GM18870 (cell line): ENCODE data around the gene SRMS.

Experiments
- ATAC-seq: cut with Tn5 transposase; IDR thresholded peaks from one replicate; pipeline ENCODE4 v1.9.1; 2021; ENCODE audit warnings: moderate library complexity; ENCODE audit not compliant: unreplicated experiment

Gene SRMS

GRCh38 chr20:63503524-63503923 is 44.0 kb downstream of the SRMS start:
- ATAC-seq: no peak

DNA sequence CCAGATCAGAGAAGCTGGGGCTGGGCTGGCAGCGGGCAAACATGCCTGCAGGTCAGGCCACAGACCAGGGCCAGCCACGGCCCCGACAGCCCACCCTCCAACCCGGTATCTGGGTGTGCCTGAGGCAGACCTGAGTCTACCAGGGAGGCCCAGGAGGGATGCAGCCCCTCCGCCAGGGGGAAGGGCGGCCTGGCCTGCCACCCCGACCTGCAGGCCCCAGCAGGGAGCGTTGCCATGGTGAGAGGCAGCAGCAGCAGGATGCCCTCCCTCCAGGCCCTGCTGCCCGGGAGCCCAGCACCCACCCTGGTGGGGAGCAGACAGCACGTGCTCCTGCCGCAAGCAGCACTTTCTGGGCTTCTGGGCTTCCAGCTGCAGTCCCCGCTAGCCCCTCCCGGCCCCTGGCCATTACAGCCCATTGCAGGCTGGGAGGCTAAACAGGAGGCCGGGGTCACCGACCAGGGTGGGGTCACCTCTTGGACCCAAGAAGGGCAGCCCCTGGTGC is 44.8 kb downstream of the SRMS start:
- ATAC-seq: no peak

DNA sequence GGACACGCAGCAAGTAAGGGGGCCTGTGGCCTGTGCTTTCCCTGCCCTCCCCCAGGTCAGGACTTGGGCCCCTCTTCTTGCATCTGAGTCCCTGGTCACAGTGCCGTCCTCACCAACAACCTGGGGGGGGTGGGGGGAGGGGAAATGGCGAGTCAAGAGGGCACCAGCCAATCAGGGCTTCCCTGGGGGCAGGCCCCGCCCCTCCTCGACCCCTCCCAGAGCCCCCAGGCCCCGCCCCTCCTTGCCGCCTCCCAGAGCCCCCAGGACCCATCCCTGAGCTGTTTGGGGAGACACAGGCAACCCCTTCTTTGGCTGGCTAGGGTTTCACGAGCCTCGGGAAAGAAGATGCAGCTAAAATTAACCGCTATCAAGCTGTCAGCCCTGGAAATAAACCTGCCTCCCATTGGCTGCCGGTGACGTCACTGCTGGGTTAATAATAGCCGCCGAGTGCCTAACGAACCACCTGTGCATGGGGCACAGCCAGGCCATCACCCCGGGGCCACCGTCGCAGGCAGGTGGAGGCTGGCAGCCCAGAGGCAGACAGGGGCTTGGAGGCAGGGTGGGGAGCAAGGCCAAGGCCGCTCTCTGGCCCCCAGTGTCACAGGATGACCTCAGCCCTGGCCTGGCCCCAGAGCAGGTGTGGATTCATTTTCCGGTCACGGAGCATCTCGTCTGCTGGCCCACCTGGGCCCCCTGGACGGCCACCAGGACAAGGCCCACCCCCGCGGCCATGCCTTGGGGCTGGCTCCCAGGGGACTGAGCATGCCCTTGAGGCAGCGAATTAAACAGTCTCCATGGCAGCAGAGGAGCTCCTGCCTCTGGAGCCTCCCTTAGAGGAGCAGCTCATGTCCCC is 45.5 kb downstream of the SRMS start:
- ATAC-seq: no peak

DNA sequence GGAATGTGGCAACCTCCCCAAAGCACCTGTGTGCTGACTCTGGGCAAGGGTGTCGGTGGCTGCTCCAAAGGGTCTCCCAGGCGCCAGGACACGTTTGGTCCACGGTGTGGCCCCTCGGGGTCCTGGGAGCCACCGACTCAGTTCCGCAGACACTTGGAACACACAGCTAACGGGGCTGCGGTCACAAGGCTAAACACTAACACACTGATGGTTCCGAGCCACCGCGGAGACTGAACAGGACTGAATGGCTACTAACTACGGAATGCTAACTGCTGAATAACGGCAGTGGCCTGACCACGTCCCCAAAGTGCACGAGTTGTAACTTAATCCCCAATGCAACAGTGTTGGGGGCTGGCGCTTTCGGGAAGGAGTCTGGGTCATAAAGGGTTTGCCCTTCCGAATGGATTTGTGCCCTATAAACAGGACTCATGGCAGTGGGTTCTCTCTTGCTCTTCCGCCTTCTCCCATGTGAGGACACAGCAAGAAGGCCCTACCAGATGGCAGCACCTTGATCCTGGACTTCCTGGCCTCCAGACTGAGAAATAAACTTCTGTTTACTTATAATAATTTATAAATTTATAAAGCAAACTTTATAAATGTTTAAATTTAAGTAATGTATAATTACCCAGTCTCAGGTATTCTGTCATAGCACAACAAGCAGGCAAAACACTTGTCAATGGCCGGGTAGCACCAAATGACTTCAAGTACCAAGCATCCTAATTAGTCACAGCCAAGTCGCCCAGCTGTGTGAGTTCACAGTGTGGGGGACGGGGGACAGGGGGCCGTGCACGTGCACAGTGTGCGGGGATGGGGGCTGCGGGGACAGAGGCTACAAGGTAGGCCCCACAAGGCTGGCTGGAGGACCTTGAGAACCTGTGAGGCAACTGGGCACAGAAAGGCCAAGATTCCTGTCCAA is 46.4 kb downstream of the SRMS start:
- ATAC-seq: no peak

DNA sequence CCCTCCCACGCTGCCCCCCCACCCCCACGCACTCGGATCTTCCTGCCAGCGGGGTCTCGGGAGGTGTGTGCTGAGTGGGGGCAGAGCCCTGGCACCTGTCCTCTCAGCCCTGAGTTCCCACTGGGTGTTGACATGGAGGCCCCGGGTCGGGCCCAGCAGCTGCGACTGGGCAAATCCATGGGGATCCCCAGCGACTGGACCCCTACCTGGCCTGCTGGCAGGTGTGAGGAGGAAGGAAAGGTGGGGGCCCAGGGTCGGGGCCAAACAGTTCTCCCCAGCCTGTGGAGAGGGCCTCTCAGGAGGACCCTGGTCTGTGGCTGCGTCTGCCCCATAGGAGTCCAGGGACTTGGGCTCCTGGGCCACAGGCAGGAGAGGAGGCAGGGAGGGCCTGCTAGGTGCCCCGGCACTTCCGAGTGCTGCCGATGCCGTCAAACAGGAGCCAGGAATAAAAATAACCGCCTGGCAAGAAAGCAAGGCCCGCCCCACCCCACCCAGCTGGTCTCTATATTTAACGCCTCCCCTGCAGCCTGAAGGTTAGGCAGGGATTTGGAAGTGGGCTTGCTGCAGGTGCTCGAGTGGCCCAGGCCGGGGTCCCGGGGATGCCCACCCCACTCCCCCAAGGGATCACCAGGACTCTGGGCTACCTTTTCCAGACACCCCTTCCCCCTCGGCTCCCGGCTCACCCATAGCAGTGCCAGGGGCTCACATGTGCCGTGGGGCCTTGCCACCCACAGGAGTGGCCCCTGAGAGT is 47.2 kb downstream of the SRMS start:
- ATAC-seq: no peak

GRCh38 chr20:63499338-63499969 is 48.1 kb downstream of the SRMS start:
- no peak for ATAC-seq

GRCh38 chr20:63498960-63499337 is 48.6 kb downstream of the SRMS start, which contains the start of gene EEF1A2:
Gene EEF1A2 (minus strand): TSS chr20:63499083. CDS start chr20:63497763, 1,320 bp downstream.
- ATAC-seq: no peak

GRCh38 chr20:63497946-63498935 is 49.3 kb downstream of the SRMS start:
- no peak for ATAC-seq

DNA sequence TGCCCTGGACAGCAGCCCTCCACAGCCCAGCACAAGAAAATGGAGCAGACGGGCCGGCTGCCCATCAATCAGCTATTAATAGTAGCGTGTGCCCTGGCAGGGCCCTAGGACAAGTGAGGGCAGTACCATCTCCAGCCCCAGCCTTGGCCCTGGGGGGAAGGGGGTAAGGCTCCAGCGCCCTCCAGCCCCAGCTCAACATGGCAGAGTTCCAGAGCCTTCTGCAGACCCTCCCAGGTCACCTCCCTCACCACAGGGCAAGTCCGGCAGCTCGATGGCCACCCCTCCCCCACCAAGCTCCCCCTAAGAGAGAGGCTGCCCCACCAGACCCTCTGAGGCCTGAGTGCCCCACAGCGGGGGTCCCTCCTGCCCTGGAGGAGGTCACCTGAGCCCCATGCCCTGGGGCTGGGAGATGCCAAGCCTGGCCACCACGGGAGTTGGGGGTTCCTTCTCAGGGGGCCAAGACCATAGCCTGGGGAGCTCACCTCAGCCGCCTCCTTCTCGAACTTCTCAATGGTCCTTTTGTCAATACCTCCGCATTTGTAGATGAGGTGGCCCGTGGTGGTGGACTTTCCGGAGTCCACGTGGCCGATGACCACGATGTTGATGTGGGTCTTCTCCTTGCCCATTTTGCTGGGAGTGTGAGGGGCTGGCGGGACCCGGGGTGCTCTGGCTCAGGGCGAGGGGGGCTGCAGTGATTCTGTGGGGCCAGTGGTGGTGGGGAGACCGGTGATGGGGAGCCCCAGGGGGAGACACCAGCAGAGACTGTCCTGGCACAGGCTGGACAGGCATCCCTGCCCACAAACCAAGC is 50.2 kb downstream of the SRMS start:
- ATAC-seq: no peak

DNA sequence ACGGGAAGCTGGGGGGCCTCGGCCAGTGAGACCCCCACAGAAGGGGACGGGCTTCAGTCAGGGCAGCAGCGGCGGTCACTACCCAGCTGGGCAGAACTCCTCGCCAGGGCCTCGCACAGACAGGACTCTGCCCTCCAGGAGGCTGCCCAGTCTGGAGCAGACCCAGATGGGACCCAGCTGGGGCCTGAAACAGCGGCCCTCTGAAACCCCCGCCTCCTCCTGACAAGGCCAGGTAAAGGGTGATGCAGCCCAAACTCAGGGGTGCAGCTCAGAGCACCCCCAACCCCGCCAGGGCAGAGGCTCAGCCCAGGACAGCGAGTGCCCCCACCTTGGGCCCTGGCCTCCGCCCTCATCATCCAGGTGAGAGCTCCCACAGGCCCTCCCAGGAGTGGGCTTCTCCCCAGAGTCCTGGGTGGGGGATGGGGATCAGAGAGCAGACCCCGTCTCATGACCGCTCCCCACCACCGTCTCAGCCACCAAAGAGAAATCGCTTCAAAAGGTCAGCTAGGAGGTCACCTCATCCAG is 50.9 kb downstream of the SRMS start:
- no peak for ATAC-seq

DNA sequence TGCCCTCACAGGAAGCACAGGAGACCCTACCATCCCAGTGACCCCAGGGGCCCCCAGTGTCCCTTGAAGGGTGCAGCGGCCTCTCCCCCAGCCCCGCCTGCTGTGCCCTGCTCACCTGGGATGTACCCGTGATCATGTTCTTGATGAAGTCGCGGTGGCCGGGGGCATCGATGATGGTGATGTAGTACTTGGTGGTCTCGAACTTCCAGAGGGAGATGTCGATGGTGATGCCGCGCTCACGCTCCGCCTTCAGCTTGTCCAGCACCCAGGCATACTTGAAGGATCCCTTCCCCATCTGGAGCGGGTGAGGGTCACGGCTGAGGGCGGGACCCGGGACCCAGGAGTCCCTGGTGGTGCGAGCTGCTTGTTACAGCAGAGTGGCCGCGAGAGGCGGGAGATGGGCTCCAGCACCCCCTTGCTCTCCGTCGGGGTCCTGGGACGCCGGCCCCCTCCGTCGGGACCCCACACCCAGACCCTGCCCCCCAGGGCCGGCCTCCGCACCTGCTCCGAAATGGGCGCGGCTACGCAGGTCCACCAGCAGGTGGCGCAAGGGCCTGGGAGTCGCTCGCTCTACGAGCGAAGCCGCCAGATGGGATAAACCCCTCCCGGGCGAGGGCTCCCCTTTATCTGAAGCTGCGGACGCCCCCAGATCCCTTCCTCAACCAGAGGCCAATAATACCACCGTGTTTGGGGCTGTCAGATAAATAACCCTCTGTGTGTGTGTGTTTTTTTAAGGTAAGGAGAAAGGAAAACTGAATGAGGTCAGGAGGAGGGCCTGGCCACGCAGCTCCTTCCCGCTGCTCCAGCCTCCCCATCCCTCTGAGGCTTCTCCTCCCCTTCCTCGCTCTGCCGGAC is 51.6 kb downstream of the SRMS start:
- ATAC-seq: no peak

DNA sequence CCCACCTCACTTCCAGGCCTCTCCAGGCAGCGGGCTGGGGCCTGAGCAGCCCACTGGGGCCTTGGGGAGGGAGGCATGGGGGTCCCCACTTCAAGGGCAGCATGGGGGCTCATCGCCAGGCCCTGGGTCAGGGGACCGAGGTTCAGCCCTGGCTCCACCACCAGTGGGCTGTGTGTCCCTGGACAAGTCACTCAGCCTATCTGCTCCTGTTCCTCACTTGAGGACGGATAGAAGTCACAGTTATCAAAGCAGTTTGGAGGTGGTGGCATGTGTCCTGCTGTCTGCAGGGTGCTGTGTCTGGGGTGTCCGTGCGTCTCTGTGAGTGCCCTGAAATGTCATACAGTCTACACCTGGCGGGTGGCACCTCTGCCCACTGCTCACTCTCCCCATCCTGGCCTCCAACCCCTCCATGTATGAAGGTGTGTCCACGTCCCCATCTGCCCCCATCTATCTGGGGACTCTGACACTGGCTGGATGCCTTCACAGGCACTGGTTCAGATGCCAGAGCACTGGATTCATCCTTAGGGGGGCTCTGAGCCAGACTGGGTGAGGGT is 52.3 kb downstream of the SRMS start:
- no peak for ATAC-seq

DNA sequence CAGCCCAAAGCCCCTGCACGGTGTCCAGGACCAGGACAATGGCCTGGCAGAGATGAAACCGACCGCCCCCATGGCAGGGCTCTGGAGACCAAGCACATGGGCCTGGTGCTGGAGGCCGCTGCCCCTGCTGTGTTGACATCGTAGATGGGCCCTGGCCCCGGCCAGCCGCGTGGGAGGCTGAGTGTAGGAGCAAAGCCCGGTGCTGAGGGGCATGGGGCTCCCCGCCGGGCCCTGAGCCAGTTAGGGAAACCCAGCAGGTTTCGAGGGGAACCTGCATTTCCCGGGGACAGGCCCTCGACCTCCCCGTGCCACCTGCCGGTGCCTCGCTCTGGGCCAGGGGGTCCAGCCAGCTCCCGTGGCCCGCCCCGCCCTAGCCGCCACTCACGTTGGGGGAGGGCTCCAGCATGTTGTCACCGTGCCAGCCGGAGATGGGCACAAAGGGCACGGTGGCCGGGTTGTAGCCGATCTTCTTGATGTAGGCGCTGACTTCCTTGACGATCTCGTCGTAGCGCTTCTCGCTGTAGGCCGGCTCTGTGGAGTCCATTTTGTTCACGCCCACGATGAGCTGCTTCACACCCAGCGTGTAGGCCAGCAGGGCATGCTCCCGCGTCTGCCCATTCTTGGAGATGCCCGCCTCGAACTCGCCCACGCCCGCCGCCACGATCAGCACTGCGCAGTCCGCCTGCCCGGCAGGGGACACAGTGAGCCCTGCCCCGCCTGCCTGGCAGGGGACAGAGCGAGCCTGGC is 53.0 kb downstream of the SRMS start:
- no peak for ATAC-seq

GRCh38 chr20:63494084-63494419 is 53.5 kb downstream of the SRMS start:
- ATAC-seq: no peak

- no peak for ATAC-seq
Measured at GRCh38 chr20:63493563-63494020, 54.0 kb downstream of the SRMS start.

DNA sequence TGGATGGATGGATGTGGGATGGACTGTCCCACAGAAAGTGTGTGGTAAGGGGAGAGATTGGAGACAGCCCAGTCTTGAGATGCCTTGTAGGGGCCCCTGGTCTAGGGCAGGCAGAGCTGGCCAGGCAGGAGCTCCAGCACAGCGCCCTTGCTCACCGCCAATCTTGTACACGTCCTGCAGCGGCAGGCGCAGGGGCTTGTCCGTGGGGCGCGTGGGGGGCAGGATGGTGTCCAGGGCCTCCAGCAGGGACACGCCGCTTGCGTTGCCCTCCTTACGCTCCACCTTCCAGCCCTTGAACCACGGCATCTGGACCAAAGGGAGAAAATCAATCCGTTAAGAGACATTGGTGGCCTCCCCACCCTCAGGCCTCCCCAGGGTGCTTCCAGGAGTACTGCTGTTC is 54.6 kb downstream of the SRMS start:
- no peak for ATAC-seq
